ENCODE results near the gene NHEJ1.

NHEJ1 gene

DNA sequence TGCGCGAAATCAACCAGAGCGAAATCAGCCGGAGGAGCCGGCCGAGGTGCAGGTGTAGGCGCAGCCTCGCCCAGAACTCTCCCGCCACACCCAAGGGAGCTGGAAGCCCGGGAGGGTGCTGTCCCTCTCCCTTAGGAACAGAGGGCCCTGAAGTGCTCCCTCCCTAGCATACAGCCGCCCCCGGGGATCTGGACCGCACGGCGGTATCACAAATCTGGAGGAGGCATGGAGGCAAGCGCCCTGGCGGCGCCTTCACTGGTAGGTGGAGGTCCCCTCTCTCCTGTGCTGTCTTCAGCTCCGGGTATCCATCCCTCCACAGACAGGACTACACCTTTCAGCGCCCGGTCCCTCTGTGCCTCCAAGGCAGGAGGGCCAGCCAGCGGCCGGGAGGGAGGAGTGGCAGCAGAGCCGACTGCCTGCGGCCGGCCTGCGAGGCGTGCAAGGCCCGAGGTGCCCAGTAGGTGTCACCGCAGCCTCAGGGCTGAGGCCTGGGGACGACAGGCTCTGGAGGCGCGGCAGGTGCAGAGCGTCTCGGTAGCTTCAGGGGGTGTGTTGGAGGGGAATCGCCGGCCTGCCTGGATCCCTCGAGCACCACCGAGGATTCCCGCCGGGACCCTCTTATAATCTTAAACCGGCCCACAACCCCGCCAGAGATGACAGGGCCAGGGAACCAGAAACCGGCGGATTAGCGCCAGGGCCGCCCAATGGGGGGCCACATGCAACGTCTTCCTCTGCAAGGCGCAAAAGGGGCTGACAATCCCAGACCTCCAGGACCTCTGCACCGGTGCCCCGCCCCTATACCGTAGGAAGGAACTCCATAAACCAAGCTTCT is 102.7 kb downstream of the NHEJ1 start:
- FAIRE-seq (peak; percentile 95), DNase-seq (ENCODE audit: insufficient read length, low spot score) (peak; percentile 93)
- TF ChIP-seq TAF1 (IDR thresholded peaks at IDR 0.05; ENCODE audit: low read depth, low read length): no peak
- TF ChIP-seq SPI1 (IDR thresholded peaks at IDR 0.05; ENCODE audit: low read depth, low read length): no peak
- no peak for TF ChIP-seq PAX5 (IDR thresholded peaks at IDR 0.05; ENCODE audit: insufficient read depth, low read length, severe bottlenecking)
- no peak for TF ChIP-seq POLR2AphosphoS5 (IDR thresholded peaks at IDR 0.05; ENCODE audit: low read depth, low read length)
- no peak for TF ChIP-seq POU2F2 (IDR thresholded peaks at IDR 0.05; ENCODE audit: low read depth, low read length)
- no peak for TF ChIP-seq POLR2A (IDR thresholded peaks at IDR 0.05; ENCODE audit: low read depth, low read length)

DNA sequence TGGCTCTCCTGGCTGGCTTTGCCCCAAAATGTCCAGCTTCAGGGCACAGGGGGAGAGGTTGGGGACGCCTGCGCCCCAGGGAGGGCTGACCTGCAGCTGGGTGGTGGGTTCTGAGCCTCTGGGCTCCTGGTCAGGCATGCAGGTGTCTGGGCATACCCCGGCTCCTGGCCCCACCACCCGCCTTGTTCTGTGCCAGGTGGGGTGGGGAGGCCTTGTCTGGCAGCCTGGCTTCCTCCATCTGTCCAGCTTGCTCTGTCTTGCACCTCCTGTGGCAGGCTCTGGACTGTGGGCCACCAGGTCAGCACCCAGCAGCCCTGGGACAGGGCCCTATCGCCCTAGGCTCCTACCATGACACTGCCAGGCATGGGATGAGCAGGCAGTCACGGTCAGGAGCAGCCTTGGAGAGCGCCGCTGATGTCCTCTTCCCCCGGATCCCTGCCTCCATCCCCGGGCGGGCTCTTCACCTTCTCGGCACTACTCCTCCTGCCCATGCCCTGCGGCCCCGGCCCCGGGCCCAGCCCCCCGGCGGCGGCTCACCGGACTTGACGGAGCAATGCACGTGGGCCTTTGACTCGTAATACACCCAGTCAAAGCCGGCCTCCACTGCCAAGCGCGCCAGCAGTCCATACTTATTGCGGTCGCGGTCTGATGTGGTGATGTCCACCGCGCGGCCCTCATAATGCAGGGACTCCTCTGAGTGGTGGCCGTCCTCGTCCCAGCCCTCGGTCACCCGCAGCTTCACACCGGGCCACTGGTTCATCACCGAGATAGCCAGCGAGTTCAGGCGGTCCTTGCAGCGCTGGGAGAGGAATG is 103.5 kb downstream of the NHEJ1 start:
- TF ChIP-seq POU2F2 (IDR thresholded peaks at IDR 0.05; ENCODE audit: low read depth, low read length) (no peak), POLR2A (IDR thresholded peaks at IDR 0.05; ENCODE audit: low read depth, low read length) (no peak), PAX5 (IDR thresholded peaks at IDR 0.05; ENCODE audit: insufficient read depth, low read length, severe bottlenecking) (no peak), TAF1 (IDR thresholded peaks at IDR 0.05; ENCODE audit: low read depth, low read length) (no peak), POLR2AphosphoS5 (IDR thresholded peaks at IDR 0.05; ENCODE audit: low read depth, low read length) (no peak), SPI1 (IDR thresholded peaks at IDR 0.05; ENCODE audit: low read depth, low read length) (no peak)
- FAIRE-seq (peak; percentile 16), DNase-seq (ENCODE audit: insufficient read length, low spot score) (no peak)

DNA sequence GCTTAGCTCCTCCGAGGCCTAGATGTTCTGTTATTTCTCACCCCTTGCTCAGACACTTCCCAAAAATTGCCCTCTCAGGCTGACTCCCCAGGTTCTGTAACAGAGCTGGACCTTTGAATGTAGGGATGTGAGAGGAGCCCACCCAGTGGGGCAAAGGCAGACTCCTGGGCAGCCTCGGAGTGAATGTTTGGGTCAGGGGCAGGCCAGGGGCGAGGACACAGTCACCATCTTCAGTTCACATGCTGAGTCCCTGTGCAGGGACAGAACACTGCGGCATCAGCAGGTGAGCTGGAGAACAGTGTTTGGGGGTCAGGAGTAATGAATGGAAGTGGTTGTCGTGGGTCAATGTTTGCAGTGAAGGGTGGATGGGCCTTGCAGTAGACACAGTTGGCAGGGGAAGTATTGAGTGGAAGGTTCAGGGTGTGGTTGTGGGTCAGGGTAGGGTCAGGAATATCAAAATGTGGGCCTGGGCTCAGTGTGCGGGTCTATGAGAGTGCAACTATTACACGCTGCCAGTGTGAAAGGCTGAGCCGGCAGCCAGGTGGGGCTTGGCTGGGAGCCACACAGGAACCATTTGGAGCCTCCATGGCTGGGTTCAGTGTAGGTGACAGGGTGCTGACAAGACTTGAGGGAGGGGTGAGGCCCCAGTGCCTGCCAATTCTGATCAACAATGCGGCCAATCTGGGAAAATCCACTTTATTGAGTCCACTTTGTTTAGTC is 104.3 kb downstream of the NHEJ1 start:
- TF ChIP-seq POLR2AphosphoS5 (IDR thresholded peaks at IDR 0.05; ENCODE audit: low read depth, low read length) (no peak), TAF1 (IDR thresholded peaks at IDR 0.05; ENCODE audit: low read depth, low read length) (no peak), SPI1 (IDR thresholded peaks at IDR 0.05; ENCODE audit: low read depth, low read length) (no peak), POU2F2 (IDR thresholded peaks at IDR 0.05; ENCODE audit: low read depth, low read length) (no peak), PAX5 (IDR thresholded peaks at IDR 0.05; ENCODE audit: insufficient read depth, low read length, severe bottlenecking) (no peak), POLR2A (IDR thresholded peaks at IDR 0.05; ENCODE audit: low read depth, low read length) (no peak)
- FAIRE-seq: no peak

DNA sequence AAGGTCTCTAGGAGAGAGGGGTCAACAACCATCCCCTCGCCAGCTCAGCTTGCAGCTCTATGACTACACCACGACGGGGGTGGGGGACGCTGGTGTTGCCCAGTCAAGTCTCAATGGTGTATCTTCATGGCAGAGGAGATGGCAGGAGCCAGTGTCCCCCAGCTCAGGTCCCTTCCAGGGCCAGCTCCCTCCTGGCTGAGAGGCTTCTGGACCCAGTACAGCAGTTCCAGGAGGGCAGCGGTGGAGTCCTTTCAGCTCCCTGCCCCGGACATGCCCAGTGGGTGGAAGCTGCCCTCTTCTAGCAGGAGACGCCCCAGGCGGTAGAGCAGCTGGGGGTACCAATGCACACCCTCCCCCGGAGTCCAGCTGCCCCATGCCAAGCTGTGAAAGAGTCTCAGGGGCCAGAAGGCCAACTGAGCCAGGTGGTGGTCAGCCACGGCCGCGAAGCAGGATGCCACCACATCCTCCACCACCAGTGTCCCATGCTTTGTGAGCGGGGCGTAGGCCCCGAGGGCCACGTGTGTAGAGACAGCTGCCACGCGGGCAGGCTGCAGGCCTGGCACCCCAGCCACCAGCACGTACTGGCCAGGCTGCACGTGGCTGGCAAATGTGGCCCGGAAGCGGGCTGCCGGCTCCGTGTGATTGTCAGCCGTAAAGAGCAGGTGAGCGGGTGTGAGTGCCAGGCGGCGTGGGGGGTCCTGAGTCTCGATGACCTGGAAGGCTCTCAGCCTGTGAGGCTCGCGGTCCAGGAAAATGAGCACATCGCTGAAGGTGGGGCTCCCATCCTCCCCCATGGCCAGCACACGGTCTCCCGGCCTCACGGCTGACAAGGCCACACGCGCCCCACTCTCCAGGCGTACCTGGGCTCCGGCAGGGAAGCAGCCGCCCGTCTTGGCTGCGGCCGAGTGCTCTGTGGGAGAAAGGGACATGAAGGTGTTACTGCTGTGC is 105.4 kb downstream of the NHEJ1 start:
- TF ChIP-seq TAF1 (IDR thresholded peaks at IDR 0.05; ENCODE audit: low read depth, low read length): no peak
- TF ChIP-seq POU2F2 (IDR thresholded peaks at IDR 0.05; ENCODE audit: low read depth, low read length): no peak
- no peak for TF ChIP-seq SPI1 (IDR thresholded peaks at IDR 0.05; ENCODE audit: low read depth, low read length)
- no peak for TF ChIP-seq POLR2AphosphoS5 (IDR thresholded peaks at IDR 0.05; ENCODE audit: low read depth, low read length)
- TF ChIP-seq PAX5 (IDR thresholded peaks at IDR 0.05; ENCODE audit: insufficient read depth, low read length, severe bottlenecking): no peak
- no peak for TF ChIP-seq POLR2A (IDR thresholded peaks at IDR 0.05; ENCODE audit: low read depth, low read length)
- FAIRE-seq: no peak
- no peak for DNase-seq (ENCODE audit: insufficient read length, low spot score)

More for the DNA sequence above, 104.3 kb downstream of the NHEJ1 start:
- DNase-seq (ENCODE audit: insufficient read length, low spot score): no peak

DNA sequence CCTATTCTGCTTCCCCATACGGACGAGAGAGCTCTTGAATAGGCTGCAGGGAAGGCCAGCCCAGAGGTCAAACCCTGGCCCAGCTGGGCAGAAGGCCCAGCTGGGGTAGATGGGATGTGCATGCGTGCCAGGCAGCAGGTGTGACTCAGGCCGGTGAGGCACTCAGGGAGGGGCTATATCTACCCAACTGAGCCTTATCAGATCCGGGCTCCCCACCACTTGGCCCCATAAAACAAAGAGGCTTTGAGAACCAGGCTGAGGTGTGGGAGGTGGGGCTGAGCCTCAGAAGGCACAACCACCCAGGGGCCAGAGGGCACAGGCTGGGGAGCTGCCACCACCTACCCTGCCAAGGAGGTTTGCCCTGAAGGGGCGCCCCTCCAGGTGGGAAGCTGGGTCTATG is 111.3 kb downstream of the NHEJ1 start:
- DNase-seq (ENCODE audit: insufficient read length, low spot score): no peak
- TF ChIP-seq TAF1 (IDR thresholded peaks at IDR 0.05; ENCODE audit: low read depth, low read length) (no peak), POLR2A (IDR thresholded peaks at IDR 0.05; ENCODE audit: low read depth, low read length) (no peak), SPI1 (IDR thresholded peaks at IDR 0.05; ENCODE audit: low read depth, low read length) (no peak), POU2F2 (IDR thresholded peaks at IDR 0.05; ENCODE audit: low read depth, low read length) (no peak), PAX5 (IDR thresholded peaks at IDR 0.05; ENCODE audit: insufficient read depth, low read length, severe bottlenecking) (no peak), POLR2AphosphoS5 (IDR thresholded peaks at IDR 0.05; ENCODE audit: low read depth, low read length) (no peak)
- no peak for FAIRE-seq

DNA sequence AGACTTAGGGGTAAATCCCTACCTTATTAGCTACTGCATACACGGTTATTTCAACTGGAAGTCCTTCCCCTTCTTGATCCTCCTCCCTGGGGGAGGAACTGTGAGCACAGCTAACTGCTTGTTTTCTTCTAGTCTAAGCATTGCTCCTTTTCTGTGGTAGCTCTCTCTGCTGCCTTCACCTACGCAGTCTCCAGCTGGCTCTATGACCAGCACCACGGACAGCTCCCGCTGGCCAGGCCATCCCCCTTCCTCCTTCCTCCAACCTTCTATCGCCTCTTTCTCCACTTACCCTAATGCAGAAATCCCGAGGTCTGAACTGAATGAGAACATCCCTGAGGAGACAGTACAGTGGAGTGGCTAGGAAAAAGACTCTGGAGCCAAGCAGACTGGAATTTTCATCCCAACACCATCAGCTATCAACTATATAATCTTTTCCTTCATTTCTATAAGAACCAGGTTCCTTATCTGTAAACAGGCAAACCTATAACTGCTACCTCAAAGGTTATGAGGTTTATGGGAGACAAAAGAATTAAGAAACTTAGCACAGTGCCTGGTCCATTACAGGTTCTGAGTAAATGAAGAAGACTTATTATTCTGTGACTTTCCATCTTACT is 114.6 kb downstream of the NHEJ1 start:
- peak; percentile 38 for FAIRE-seq
- TF ChIP-seq POU2F2 (IDR thresholded peaks at IDR 0.05; ENCODE audit: low read depth, low read length) (no peak), POLR2AphosphoS5 (IDR thresholded peaks at IDR 0.05; ENCODE audit: low read depth, low read length) (no peak), POLR2A (IDR thresholded peaks at IDR 0.05; ENCODE audit: low read depth, low read length) (no peak), SPI1 (IDR thresholded peaks at IDR 0.05; ENCODE audit: low read depth, low read length) (no peak)
- peak; percentile 33 for DNase-seq (ENCODE audit: insufficient read length, low spot score)

DNA sequence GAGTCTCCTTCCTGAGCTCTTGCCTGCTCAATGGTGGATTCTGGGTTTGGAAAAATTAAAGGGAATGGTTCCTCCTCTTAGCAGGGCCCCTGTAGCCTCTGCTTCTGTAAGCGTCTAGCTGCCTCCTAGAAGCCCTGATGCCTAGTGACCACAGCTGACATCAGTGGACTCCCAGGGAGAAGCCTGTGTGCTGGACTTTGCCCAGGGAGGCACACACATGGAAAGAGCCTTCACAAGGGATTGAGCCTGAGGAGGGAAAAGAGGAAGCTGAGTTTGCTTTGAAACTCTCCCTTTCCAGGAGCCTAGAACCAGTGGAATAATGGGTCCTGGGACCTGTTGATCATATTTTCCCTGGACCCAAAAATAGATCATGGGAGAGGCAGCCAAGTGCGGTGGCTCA is 117.9 kb downstream of the NHEJ1 start:
- FAIRE-seq: no peak
- no peak for DNase-seq (ENCODE audit: insufficient read length, low spot score)
- no peak for TF ChIP-seq PAX5 (IDR thresholded peaks at IDR 0.05; ENCODE audit: insufficient read depth, low read length, severe bottlenecking)
- TF ChIP-seq POU2F2 (IDR thresholded peaks at IDR 0.05; ENCODE audit: low read depth, low read length): no peak
- TF ChIP-seq TAF1 (IDR thresholded peaks at IDR 0.05; ENCODE audit: low read depth, low read length): no peak
- no peak for TF ChIP-seq POLR2AphosphoS5 (IDR thresholded peaks at IDR 0.05; ENCODE audit: low read depth, low read length)
- TF ChIP-seq SPI1 (IDR thresholded peaks at IDR 0.05; ENCODE audit: low read depth, low read length): no peak
- no peak for TF ChIP-seq POLR2A (IDR thresholded peaks at IDR 0.05; ENCODE audit: low read depth, low read length)

- FAIRE-seq: no peak
- TF ChIP-seq POU2F2 (IDR thresholded peaks at IDR 0.05; ENCODE audit: low read depth, low read length): no peak
- no peak for TF ChIP-seq PAX5 (IDR thresholded peaks at IDR 0.05; ENCODE audit: insufficient read depth, low read length, severe bottlenecking)
- TF ChIP-seq SPI1 (IDR thresholded peaks at IDR 0.05; ENCODE audit: low read depth, low read length): no peak
- no peak for TF ChIP-seq POLR2A (IDR thresholded peaks at IDR 0.05; ENCODE audit: low read depth, low read length)
- TF ChIP-seq TAF1 (IDR thresholded peaks at IDR 0.05; ENCODE audit: low read depth, low read length): no peak
- TF ChIP-seq POLR2AphosphoS5 (IDR thresholded peaks at IDR 0.05; ENCODE audit: low read depth, low read length): no peak
- DNase-seq (ENCODE audit: insufficient read length, low spot score): no peak
These were observed 118.5 kb downstream of the NHEJ1 start for GRCh38 chr2:219042157-219042556.

All from GM12891 (cell line).